Left lung (tissue), 10 donors: ENCODE results near the gene HLA-DQA2. TPM values are rescaled to one million over a fixed set of nuclear protein-coding genes. Genes with fewer than 3 reads are reported as not detected.
"Not testable (repeated sequence)": the region's sequence is repeated elsewhere in the genome, so short reads cannot be mapped to it uniquely, and the experiment has no call there.

Experiments used
- ATAC-seq: fragments of 200-7000 bp; cut with Tn5 transposase; one replicate; pipeline ENCODE4 v1.9.1; 2020; ENCODE audit warnings: moderate library complexity
- DNase-seq, 4 donors: peaks; one replicate each; pipeline ENCODE4 v3.0.0-alpha.2; 2013 to 2020
- H3K27ac ChIP-seq, 2 donors: fragments of 200-600 bp; sonication (generic) in 1 of 2; one replicate each; pipeline versions ENCODE4 v1.5.0 to v1.8.0; 2020 to 2021
- H3K27me3 ChIP-seq, 2 donors: fragments of 200-600 bp; sonication (generic) in 1 of 2; one replicate each; pipeline versions ENCODE4 v1.5.0 to v1.8.0; 2020 to 2021
- H3K36me3 ChIP-seq, 2 donors: fragments of 200-600 bp; sonication (generic) in 1 of 2; one replicate each; pipeline versions ENCODE4 v1.5.0 to v1.8.0; 2020 to 2021
- H3K4me1 ChIP-seq, 2 donors: fragments of 200-600 bp; one replicate each; pipeline ENCODE4 v1.8.0; 2021
- H3K4me3 ChIP-seq, 2 donors: fragments of 200-600 bp; sonication (generic) in 1 of 2; one replicate each; pipeline versions ENCODE4 v1.5.0 to v1.8.0; 2020 to 2021; ENCODE audit warnings: mild to moderate bottlenecking in 1 of 2
- H3K9me3 ChIP-seq, 2 donors: fragments of 200-600 bp; sonication (generic) in 1 of 2; one replicate each; pipeline versions ENCODE4 v1.5.0 to v1.8.0; 2020 to 2021
- CTCF ChIP-seq, 2 donors: fragments of 200-600 bp; sonication (generic) in 1 of 2; IDR thresholded peaks; one replicate each; pipeline versions ENCODE4 v1.5.0 to v1.8.0; 2021; ENCODE audit warnings: antibody characterized with exemption in 2 of 2
- intact Hi-C, 2 donors: fragments of 100-400 bp; cut with DNase I; formaldehyde crosslinking; loops; one replicate each; pipeline versions ENCODE4 v1.11.2 to v1.14.2; 2022
- polyA plus RNA-seq, 6 donors: library from polyadenylated mRNA; unstranded; fragments of 120-200 nt; gene quantifications; one replicate each; pipeline ENCODE4 v1.2.1, GENCODE V29; 2013; ENCODE audit not compliant: insufficient read length in 6 of 6
- total RNA-seq, 2 donors: library from RNA; stranded (reverse); fragmentation: NEBNext Ultra II Directional; extraction: Animal tissue kit (Norgen Biotek cat#: 25700); gene quantifications; one replicate each; pipeline ENCODE4 v1.2.1, GENCODE V29; 2021
- donor health status: DM: no; HTN: yes; CAD: no.
- donor health status: DM: no; HTN: no; CAD: no.

Gene HLA-DQA2
- total and polyA plus RNA-seq, 8 donors: 0.37 to 7.0 (median 1.4) TPM

GRCh38 chr6:32718879-32719278 is 22.3 kb upstream of the HLA-DQA2 start:
- Histone ChIP-seq H3K4me3 (no peak overlapping the region), H3K27ac (no peak overlapping the region), H3K4me1 (no peaks in the 10 kb centered on the region), H3K36me3 (no peaks in the 10 kb centered on the region), H3K27me3 (no peaks in the 10 kb centered on the region), H3K9me3 (no peaks in the 10 kb centered on the region)
- DNase-seq: no peak
- intact Hi-C loops: no loop called here
- no peak for TF ChIP-seq CTCF (IDR thresholded peaks at IDR 0.05)
- ATAC-seq: no peak

- no peak overlapping the region for H3K4me3 ChIP-seq
- TF ChIP-seq CTCF (IDR thresholded peaks at IDR 0.05): no peak
- peaks cover 0 to 17% of the 10 kb centered on the region in 2 donors for H3K27me3 ChIP-seq
- H3K36me3 ChIP-seq: no peaks in the 10 kb centered on the region
- H3K4me1 ChIP-seq: no peaks in the 10 kb centered on the region
- intact Hi-C loops: no loop called here
- H3K9me3 ChIP-seq: no peaks in the 10 kb centered on the region
- DNase-seq: no peak
- no peak overlapping the region for H3K27ac ChIP-seq
- no peak for ATAC-seq
These were observed 3.1 kb upstream of the HLA-DQA2 start for GRCh38 chr6:32738126-32738525.

- no peak overlapping the region for H3K27ac ChIP-seq
- no peak for ATAC-seq
- no peaks in the 10 kb centered on the region for H3K4me1 ChIP-seq
- DNase-seq: no peak
- H3K36me3 ChIP-seq: no peaks in the 10 kb centered on the region
- H3K27me3 ChIP-seq: no peaks in the 10 kb centered on the region
- no peak overlapping the region for H3K4me3 ChIP-seq
- H3K9me3 ChIP-seq: no peaks in the 10 kb centered on the region
- TF ChIP-seq CTCF (IDR thresholded peaks at IDR 0.05): no peak
- intact Hi-C loops: no loop called here
These were observed 1.2 kb downstream of the HLA-DQA2 start for GRCh38 chr6:32742374-32742773.

- H3K27ac ChIP-seq: no peak overlapping the region
- no peaks in the 10 kb centered on the region for H3K4me1 ChIP-seq
- no peak for DNase-seq
- ATAC-seq: no peak
- no peak for TF ChIP-seq CTCF (IDR thresholded peaks at IDR 0.05)
- no peaks in the 10 kb centered on the region for H3K36me3 ChIP-seq
- intact Hi-C loops: no loop called here
- peaks cover 0 to 4% of the 10 kb centered on the region in 2 donors for H3K27me3 ChIP-seq
- H3K9me3 ChIP-seq: no peaks in the 10 kb centered on the region
- no peak overlapping the region for H3K4me3 ChIP-seq
These were observed 3.6 kb downstream of the HLA-DQA2 start for GRCh38 chr6:32744776-32745175.

- H3K4me3 ChIP-seq, H3K9me3 ChIP-seq, DNase-seq, H3K27ac ChIP-seq, H3K36me3 ChIP-seq, H3K27me3 ChIP-seq, ATAC-seq, intact Hi-C loops, H3K4me1 ChIP-seq: not testable (repeated sequence)
These were observed 4.5 kb downstream of the HLA-DQA2 start for GRCh38 chr6:32745649-32746048.

GRCh38 chr6:32752580-32752979 is 11.4 kb downstream of the HLA-DQA2 start:
- H3K4me3 ChIP-seq: no peak overlapping the region
- no peak for TF ChIP-seq CTCF (IDR thresholded peaks at IDR 0.05)
- DNase-seq: no peak
- no peaks in the 10 kb centered on the region for H3K4me1 ChIP-seq
- no peaks in the 10 kb centered on the region for H3K9me3 ChIP-seq
- intact Hi-C loops: no loop called here
- no peaks in the 10 kb centered on the region for H3K36me3 ChIP-seq
- peaks cover 4 to 11% of the 10 kb centered on the region in 2 donors for H3K27me3 ChIP-seq
- no peak overlapping the region for H3K27ac ChIP-seq
- ATAC-seq: peak; percentile 61
